Left lung (tissue), 10 donors: ENCODE measurements around the gene GNAO1. TPM values are rescaled to one million over a fixed set of nuclear protein-coding genes. Genes with fewer than 3 reads are reported as not detected.

Experiments used
- ATAC-seq: fragments of 200-7000 bp; cut with Tn5 transposase; one replicate; pipeline ENCODE4 v1.9.1; 2020; ENCODE audit warnings: moderate library complexity
- DNase-seq, 4 donors: peaks; one replicate each; pipeline ENCODE4 v3.0.0-alpha.2; 2013 to 2020
- H3K27ac ChIP-seq, 2 donors: fragments of 200-600 bp; sonication (generic) in 1 of 2; one replicate each; pipeline versions ENCODE4 v1.5.0 to v1.8.0; 2020 to 2021
- H3K27me3 ChIP-seq, 2 donors: fragments of 200-600 bp; sonication (generic) in 1 of 2; one replicate each; pipeline versions ENCODE4 v1.5.0 to v1.8.0; 2020 to 2021
- H3K36me3 ChIP-seq, 2 donors: fragments of 200-600 bp; sonication (generic) in 1 of 2; one replicate each; pipeline versions ENCODE4 v1.5.0 to v1.8.0; 2020 to 2021
- H3K4me1 ChIP-seq, 2 donors: fragments of 200-600 bp; one replicate each; pipeline ENCODE4 v1.8.0; 2021
- H3K4me3 ChIP-seq, 2 donors: fragments of 200-600 bp; sonication (generic) in 1 of 2; one replicate each; pipeline versions ENCODE4 v1.5.0 to v1.8.0; 2020 to 2021; ENCODE audit warnings: mild to moderate bottlenecking in 1 of 2
- H3K9me3 ChIP-seq, 2 donors: fragments of 200-600 bp; sonication (generic) in 1 of 2; one replicate each; pipeline versions ENCODE4 v1.5.0 to v1.8.0; 2020 to 2021
- intact Hi-C, 2 donors: fragments of 100-400 bp; cut with DNase I; formaldehyde crosslinking; loops; one replicate each; pipeline versions ENCODE4 v1.11.2 to v1.14.2; 2022
- polyA plus RNA-seq, 6 donors: library from polyadenylated mRNA; unstranded; fragments of 120-200 nt; gene quantifications; one replicate each; pipeline ENCODE4 v1.2.1, GENCODE V29; 2013; ENCODE audit not compliant: insufficient read length in 6 of 6
- total RNA-seq, 2 donors: library from RNA; stranded (reverse); fragmentation: NEBNext Ultra II Directional; extraction: Animal tissue kit (Norgen Biotek cat#: 25700); gene quantifications; one replicate each; pipeline ENCODE4 v1.2.1, GENCODE V29; 2021
- TF ChIP-seq, protein P1 (sequence below), 2 donors: fragments of 200-600 bp; sonication (generic) in 1 of 2; IDR thresholded peaks; one replicate each; pipeline versions ENCODE4 v1.5.0 to v1.8.0; 2021; ENCODE audit warnings: antibody characterized with exemption in 2 of 2
- donor health status: DM: no; HTN: yes; CAD: no.
- donor health status: DM: no; HTN: no; CAD: no.

Gene GNAO1
- total and polyA plus RNA-seq, 8 donors: 1.3 to 34.1 (median 22.2) TPM

DNA sequence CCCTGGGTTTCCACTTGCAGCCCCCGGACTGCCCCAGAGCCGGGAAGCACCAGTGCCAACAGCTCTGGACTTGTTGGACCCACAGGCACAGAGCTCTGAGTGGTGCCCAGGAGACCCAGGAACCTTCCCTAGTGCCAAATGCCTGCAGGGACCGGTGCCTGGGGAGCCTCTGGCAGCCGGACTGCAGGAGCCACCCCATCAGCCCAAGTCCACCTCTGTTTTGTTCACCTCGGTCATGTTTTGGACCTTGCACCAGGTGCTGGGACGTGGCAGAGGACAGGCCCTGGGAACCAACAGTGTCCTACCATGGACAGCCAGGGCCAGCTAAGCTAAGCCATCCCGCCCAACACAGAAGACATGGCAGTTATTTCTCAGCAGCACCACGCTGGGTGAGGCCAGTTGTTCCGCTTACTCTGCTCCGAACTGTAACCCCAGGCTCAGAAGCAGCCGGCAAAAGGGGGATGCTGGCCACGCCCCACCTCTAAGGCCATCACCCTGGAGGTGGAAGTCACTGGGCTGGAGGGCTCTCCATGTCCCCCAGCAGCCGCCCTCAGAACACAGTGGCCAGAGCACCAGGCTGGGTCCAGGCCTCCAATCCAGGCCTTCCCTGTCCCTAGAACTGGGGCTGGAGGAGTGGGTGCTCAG, 154.2 kb downstream of the GNAO1 start:
- TF ChIP-seq, protein P1, sequence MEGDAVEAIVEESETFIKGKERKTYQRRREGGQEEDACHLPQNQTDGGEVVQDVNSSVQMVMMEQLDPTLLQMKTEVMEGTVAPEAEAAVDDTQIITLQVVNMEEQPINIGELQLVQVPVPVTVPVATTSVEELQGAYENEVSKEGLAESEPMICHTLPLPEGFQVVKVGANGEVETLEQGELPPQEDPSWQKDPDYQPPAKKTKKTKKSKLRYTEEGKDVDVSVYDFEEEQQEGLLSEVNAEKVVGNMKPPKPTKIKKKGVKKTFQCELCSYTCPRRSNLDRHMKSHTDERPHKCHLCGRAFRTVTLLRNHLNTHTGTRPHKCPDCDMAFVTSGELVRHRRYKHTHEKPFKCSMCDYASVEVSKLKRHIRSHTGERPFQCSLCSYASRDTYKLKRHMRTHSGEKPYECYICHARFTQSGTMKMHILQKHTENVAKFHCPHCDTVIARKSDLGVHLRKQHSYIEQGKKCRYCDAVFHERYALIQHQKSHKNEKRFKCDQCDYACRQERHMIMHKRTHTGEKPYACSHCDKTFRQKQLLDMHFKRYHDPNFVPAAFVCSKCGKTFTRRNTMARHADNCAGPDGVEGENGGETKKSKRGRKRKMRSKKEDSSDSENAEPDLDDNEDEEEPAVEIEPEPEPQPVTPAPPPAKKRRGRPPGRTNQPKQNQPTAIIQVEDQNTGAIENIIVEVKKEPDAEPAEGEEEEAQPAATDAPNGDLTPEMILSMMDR (IDR thresholded peaks at IDR 0.05): no peak
- no peaks in the 10 kb centered on the region for H3K36me3 ChIP-seq
- ATAC-seq (no peak), DNase-seq (peak in 1 of 4 donors; percentile 55)
- no peak overlapping the region for H3K27ac ChIP-seq
- intact Hi-C loops: no loop called here
- H3K27me3 ChIP-seq: peaks cover 0 to 10% of the 10 kb centered on the region in 2 donors
- H3K4me3 ChIP-seq: no peak overlapping the region
- H3K9me3 ChIP-seq: no peaks in the 10 kb centered on the region
- H3K4me1 ChIP-seq: no peaks in the 10 kb centered on the region

DNA sequence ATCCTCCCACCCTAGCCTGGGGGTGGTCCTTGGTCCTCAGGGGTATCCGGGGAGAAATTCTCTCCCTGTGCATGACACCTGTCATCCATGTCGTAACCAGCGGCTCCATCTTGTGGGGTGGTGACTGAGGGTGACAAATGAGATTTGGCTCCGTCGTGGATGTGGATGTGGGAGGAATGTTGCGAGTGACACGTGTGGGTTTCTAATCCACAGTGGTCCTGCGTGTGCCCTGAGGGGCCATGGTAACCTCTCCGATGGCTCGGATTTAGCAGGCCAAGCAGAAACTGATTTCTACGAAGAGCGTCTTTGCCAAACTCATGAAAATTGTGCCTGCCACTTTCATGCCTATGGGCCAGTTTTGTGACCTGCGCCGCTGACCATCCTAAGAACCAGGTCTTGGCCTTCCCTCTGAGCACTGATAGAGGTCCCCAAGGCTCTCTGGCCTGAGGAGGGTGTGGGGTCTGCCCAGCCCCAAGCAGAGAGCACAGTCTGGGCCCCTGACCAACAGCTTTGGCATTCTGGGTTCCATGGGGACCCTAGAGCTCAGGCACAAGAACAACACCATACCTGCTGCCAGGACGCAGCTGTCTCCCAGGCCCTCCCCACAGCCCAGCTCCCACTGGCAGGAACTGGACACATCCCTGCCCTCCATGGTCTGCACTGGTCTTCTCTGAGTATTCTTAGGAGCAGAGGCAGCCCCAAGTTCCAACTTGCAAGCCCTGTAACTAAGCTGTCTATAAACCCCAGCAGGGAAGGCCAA, 155.0 kb downstream of the GNAO1 start:
- H3K36me3 ChIP-seq: no peaks in the 10 kb centered on the region
- intact Hi-C loops: no loop called here
- DNase-seq (peak in 1 of 4 donors; percentile 47), ATAC-seq (no peak)
- no peak overlapping the region for H3K27ac ChIP-seq
- no peak overlapping the region for H3K4me3 ChIP-seq
- H3K27me3 ChIP-seq: peaks cover 0 to 12% of the 10 kb centered on the region in 2 donors
- TF ChIP-seq, protein P1 (IDR thresholded peaks at IDR 0.05): no peak
- H3K4me1 ChIP-seq: no peaks in the 10 kb centered on the region
- no peaks in the 10 kb centered on the region for H3K9me3 ChIP-seq

DNA sequence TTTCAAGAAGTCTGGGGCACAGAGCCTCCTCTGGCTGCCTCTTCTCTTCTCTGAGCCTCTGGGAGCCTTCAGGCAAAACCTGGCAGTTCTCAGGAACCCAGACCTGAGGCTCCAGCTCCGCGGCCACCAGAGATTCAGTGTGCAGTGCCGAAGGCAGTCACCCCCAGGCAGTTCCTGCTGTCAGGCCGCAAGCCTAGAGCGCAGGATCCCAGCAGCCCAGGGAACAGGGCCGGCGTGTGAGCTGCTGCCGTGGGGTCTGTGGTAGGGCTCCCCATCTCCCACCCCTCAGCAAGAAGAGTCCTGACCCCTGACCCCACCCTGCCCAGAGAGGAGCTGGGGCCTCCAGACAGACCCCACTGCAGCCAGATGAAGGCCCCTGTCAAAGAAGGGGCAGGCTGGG, 155.9 kb downstream of the GNAO1 start:
- peaks cover 0 to 12% of the 10 kb centered on the region in 2 donors for H3K27me3 ChIP-seq
- H3K36me3 ChIP-seq: no peaks in the 10 kb centered on the region
- no peak overlapping the region for H3K4me3 ChIP-seq
- no peak for ATAC-seq
- no peak overlapping the region for H3K27ac ChIP-seq
- intact Hi-C loops: no loop called here
- no peaks in the 10 kb centered on the region for H3K9me3 ChIP-seq
- TF ChIP-seq, protein P1 (IDR thresholded peaks at IDR 0.05): no peak
- DNase-seq: peak in 1 of 4 donors; percentile 60
- H3K4me1 ChIP-seq: no peaks in the 10 kb centered on the region

DNA sequence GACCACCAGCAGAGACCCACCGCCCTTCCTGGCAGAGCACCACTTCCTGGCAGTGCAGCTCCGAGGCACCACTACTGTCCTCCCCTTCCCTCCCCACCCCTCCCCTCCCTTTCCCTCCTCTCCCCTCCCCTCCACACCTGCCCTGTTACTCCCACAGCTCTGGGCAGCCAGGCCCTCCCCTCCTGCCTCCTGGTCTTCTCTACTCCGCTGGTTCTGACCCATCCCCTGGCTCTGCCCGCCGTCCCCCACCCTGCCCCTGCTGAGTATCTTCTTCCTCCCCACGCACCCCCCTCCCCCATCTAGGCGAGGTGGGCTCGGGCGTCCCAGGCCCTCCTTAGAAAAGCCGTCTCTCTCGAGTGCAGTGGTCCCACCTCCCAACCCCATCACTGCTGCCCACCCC, 156.4 kb downstream of the GNAO1 start:
- no peak overlapping the region for H3K4me3 ChIP-seq
- no peak overlapping the region for H3K27ac ChIP-seq
- H3K36me3 ChIP-seq: no peaks in the 10 kb centered on the region
- H3K9me3 ChIP-seq: no peaks in the 10 kb centered on the region
- DNase-seq (peak in 1 of 4 donors; percentile 46), ATAC-seq (no peak)
- TF ChIP-seq, protein P1 (IDR thresholded peaks at IDR 0.05): no peak
- intact Hi-C loops: no loop called here
- H3K27me3 ChIP-seq: peaks cover 0 to 12% of the 10 kb centered on the region in 2 donors
- H3K4me1 ChIP-seq: no peaks in the 10 kb centered on the region
